ENCODE results near the gene TBRG4.

The TBRG4 gene

GRCh38 chr7:45085619-45086200, 25.8 kb downstream of the TBRG4 start:
- ATAC-seq, result no peak
- TF ChIP-seq OSR1 (CRISPR knock-in tag; IDR thresholded peaks at IDR 0.05), result no peak
- TF ChIP-seq ZFP30 (CRISPR knock-in tag; IDR thresholded peaks at IDR 0.05), result no peak
- no peak for TF ChIP-seq ZNF565 (CRISPR knock-in tag; conservative IDR thresholded peaks at IDR 0.05; ENCODE audit: low read depth)
- TF ChIP-seq CSRNP3 (CRISPR knock-in tag; IDR thresholded peaks at IDR 0.05), result no peak
- no peak for TF ChIP-seq TSHZ2 (CRISPR knock-in tag; IDR thresholded peaks at IDR 0.05)
- no peak for TF ChIP-seq GLIS3 (CRISPR knock-in tag; IDR thresholded peaks at IDR 0.05)
- TF ChIP-seq PATZ1 (CRISPR knock-in tag; IDR thresholded peaks at IDR 0.05; ENCODE audit: borderline replicate concordance), result no peak
- no peak for TF ChIP-seq ZNF70 (CRISPR knock-in tag; IDR thresholded peaks at IDR 0.05)
- no peak for TF ChIP-seq SNAI2 (CRISPR knock-in tag; IDR thresholded peaks at IDR 0.05)
- TF ChIP-seq TOX (CRISPR knock-in tag; IDR thresholded peaks at IDR 0.05; ENCODE audit: borderline replicate concordance), result no peak

- TF ChIP-seq ARNTL (CRISPR knock-in tag; IDR thresholded peaks at IDR 0.05; ENCODE audit: borderline replicate concordance, low read depth) (no peak), ZFP3 (CRISPR knock-in tag; IDR thresholded peaks at IDR 0.05) (no peak)
These were observed 26.4 kb downstream of the TBRG4 start for GRCh38 chr7:45084901-45085618.

GRCh38 chr7:45084336-45084735, 27.2 kb downstream of the TBRG4 start:
- no peak for ATAC-seq

More at GRCh38 chr7:45084901-45085618, 26.4 kb downstream of the TBRG4 start:
- no peak for ATAC-seq

More at GRCh38 chr7:45084336-45084735, 27.2 kb downstream of the TBRG4 start:
- no peak for TF ChIP-seq SNAI2 (CRISPR knock-in tag; IDR thresholded peaks at IDR 0.05)
- no peak for TF ChIP-seq TSHZ2 (CRISPR knock-in tag; IDR thresholded peaks at IDR 0.05)
- TF ChIP-seq BACH2 (CRISPR knock-in tag; IDR thresholded peaks at IDR 0.05; ENCODE audit: borderline replicate concordance), result no peak
- TF ChIP-seq ISL1 (CRISPR knock-in tag; IDR thresholded peaks at IDR 0.05), result no peak
- no peak for TF ChIP-seq CSRNP3 (CRISPR knock-in tag; IDR thresholded peaks at IDR 0.05)
- TF ChIP-seq ZC3H10 (CRISPR knock-in tag; IDR thresholded peaks at IDR 0.05), result no peak
- no peak for TF ChIP-seq CSDC2 (CRISPR knock-in tag; IDR thresholded peaks at IDR 0.05)
- TF ChIP-seq ZFP3 (CRISPR knock-in tag; IDR thresholded peaks at IDR 0.05), result no peak
- TF ChIP-seq ZNF70 (CRISPR knock-in tag; IDR thresholded peaks at IDR 0.05), result no peak
- TF ChIP-seq OSR1 (CRISPR knock-in tag; IDR thresholded peaks at IDR 0.05), result no peak
- TF ChIP-seq PATZ1 (CRISPR knock-in tag; IDR thresholded peaks at IDR 0.05; ENCODE audit: borderline replicate concordance), result no peak
- TF ChIP-seq ZNF565 (CRISPR knock-in tag; conservative IDR thresholded peaks at IDR 0.05; ENCODE audit: low read depth), result no peak
- TF ChIP-seq ZFP30 (CRISPR knock-in tag; IDR thresholded peaks at IDR 0.05), result no peak
- no peak for TF ChIP-seq GLIS3 (CRISPR knock-in tag; IDR thresholded peaks at IDR 0.05)
- no peak for TF ChIP-seq PPARA (CRISPR knock-in tag; IDR thresholded peaks at IDR 0.05; ENCODE audit: borderline replicate concordance)
- no peak for TF ChIP-seq POU6F1 (CRISPR knock-in tag; IDR thresholded peaks at IDR 0.05; ENCODE audit: borderline replicate concordance, low read depth)
- TF ChIP-seq ZNF8 (CRISPR knock-in tag; IDR thresholded peaks at IDR 0.05), result no peak
- TF ChIP-seq TOX (CRISPR knock-in tag; IDR thresholded peaks at IDR 0.05; ENCODE audit: borderline replicate concordance), result no peak
